Type B pancreatic cell (in vitro differentiated cells): Measurements from ENCODE around the gene SLC28A3. TPM values are rescaled to one million over a fixed set of nuclear protein-coding genes. Genes with fewer than 3 reads are reported as not detected.
A peak's percentile ranks its signal among the peaks of the same experiment; 100 is the strongest.

Experiments used
- DNase-seq: peaks from one replicate; pipeline ENCODE4 v3.0.0; 2021; ENCODE audit warnings: mixed read lengths; ENCODE audit not compliant: unreplicated experiment; ENCODE audit errors: extremely low spot score
- H3K27ac Mint-ChIP-seq: 2 replicates; pipeline ENCODE4 v1.8.0; 2021; ENCODE audit warnings: mild to moderate bottlenecking, mixed read lengths
- H3K27me3 Mint-ChIP-seq: 2 replicates; pipeline ENCODE4 v1.8.0; 2021; ENCODE audit warnings: mixed read lengths
- H3K36me3 Mint-ChIP-seq: 2 replicates; pipeline ENCODE4 v1.8.0; 2021; ENCODE audit warnings: mixed read lengths
- H3K4me1 Mint-ChIP-seq: one replicate; pipeline ENCODE4 v1.8.0; 2021; ENCODE audit warnings: mixed read lengths; ENCODE audit not compliant: unreplicated experiment
- H3K4me3 Mint-ChIP-seq: 2 replicates; pipeline ENCODE4 v1.8.0; 2021; ENCODE audit warnings: mild to moderate bottlenecking, mixed read lengths
- H3K9me3 Mint-ChIP-seq: 2 replicates; pipeline ENCODE4 v1.8.0; 2021; ENCODE audit warnings: mixed read lengths
- CTCF ChIP-seq: fragments of 200-600 bp; sonication (generic); conservative IDR thresholded peaks from 2 replicates; pipeline ENCODE4 v1.5.0; 2021; ENCODE audit warnings: antibody characterized with exemption, mild to moderate bottlenecking
- total RNA-seq: library from RNA; stranded (reverse); gene quantifications from 2 replicates; pipeline ENCODE4 v1.2.1, GENCODE V29; 2021; ENCODE audit warnings: low replicate concordance

SLC28A3 gene
- total RNA-seq, 1 donor from 2014 or later, result 2.4 TPM

DNA sequence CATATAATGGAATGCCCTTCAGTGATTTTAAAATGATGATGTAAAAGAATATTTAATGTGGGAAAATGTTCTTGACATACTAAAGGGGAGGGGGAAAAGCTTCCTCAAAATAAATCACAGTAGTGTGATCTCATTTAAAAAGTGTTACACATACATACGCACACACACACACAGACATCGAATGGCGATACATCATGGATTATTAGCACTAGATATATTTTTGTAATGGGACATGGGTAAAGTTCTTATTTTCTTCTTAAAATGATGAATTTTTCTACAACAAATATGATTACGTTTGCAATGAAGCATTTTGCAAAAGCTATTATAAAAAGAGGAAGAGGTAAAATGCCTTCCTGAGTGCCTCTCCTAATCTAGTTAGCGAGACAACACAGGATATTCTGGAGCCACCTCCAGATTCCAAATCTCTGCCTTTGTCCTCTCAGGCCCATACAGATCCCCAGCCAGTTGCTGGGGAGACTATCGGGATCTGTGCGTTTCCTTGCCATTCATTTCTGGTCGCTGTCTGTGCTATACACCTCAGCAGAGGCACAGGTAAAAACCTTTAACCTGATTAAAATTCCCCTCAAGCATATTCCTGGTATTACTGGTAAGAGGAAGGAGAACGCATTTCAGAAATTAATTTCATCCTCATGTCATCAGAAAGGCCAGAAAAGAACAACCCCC is 69.6 kb downstream of the SLC28A3 start:
- no peak for DNase-seq
- Mint-ChIP-seq H3K4me1 (peaks cover 12% of the 10 kb centered on the region), H3K9me3 (no peaks in the 10 kb centered on the region), H3K27me3 (peaks cover 41% of the 10 kb centered on the region), H3K4me3 (peak overlapping the region; percentile 76), H3K27ac (peak overlapping the region; percentile 24), H3K36me3 (no peaks in the 10 kb centered on the region)
- TF ChIP-seq CTCF, result no peak

DNA sequence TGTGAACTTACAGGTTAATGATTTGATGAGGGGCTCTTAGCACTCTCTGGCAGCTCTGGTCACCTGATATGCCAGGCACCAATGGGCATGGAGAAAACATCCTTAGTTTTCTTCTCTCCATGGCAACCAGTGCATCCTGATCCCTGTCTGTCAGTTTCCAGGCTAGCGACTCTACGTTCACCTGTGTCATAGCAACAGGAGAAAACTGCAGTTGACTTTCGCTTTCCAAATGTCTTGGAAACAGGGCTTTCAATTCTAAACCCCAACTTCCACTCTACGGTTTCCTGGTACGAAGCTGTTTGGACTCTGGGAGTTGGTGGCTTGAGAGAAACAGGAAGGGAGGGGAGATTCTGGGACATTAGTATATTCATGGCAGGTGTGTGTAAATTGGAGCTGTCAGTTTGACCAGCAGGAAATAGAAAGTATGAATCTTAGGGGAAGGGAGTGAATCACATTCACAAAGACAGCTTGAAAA is 74.4 kb downstream of the SLC28A3 start:
- Mint-ChIP-seq H3K36me3 (no peaks in the 10 kb centered on the region), H3K4me1 (peaks cover 8% of the 10 kb centered on the region), H3K27ac (peak overlapping the region; percentile 87), H3K27me3 (peaks cover 19% of the 10 kb centered on the region), H3K9me3 (no peaks in the 10 kb centered on the region), H3K4me3 (peak overlapping the region; percentile 59)
- no peak for DNase-seq
- no peak for TF ChIP-seq CTCF

GRCh38 chr9:84264307-84265029 is 76.1 kb downstream of the SLC28A3 start:
- H3K4me1 Mint-ChIP-seq, result peaks cover 10% of the 10 kb centered on the region
- no peak for DNase-seq
- H3K9me3 Mint-ChIP-seq, result no peaks in the 10 kb centered on the region
- no peak for TF ChIP-seq CTCF
- H3K4me3 Mint-ChIP-seq, result no peak overlapping the region
- no peak overlapping the region for H3K27ac Mint-ChIP-seq
- no peaks in the 10 kb centered on the region for H3K36me3 Mint-ChIP-seq
- H3K27me3 Mint-ChIP-seq, result peaks cover 10% of the 10 kb centered on the region

GRCh38 chr9:84261070-84261746 is 79.3 kb downstream of the SLC28A3 start:
- Mint-ChIP-seq H3K4me3 (peak overlapping the region; percentile 55), H3K27ac (peak overlapping the region; percentile 29), H3K4me1 (peaks cover 16% of the 10 kb centered on the region), H3K36me3 (no peaks in the 10 kb centered on the region), H3K27me3 (peaks cover 9% of the 10 kb centered on the region), H3K9me3 (no peaks in the 10 kb centered on the region)
- TF ChIP-seq CTCF, result peak; percentile 97
- peak; percentile 80 for DNase-seq

DNA sequence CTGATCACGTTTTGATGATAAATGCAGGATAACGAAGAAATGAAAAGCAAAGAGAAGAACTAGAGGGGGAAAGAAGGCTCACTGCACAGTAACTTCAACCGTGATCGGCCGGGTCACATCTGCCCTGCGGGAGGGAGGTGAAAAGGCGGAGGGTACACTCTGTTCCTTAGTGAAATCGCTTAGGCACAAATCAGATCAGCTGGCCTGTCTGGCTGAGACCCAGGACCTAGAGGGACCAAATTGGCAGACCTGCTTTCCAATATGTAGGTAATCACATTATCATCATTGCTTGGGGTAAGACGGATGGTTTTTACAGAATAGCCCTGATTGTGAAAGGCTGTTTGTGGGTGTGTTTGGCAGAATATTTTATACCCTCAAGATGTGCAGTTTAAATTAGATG is 82.2 kb downstream of the SLC28A3 start:
- no peak for TF ChIP-seq CTCF
- Mint-ChIP-seq H3K36me3 (no peaks in the 10 kb centered on the region), H3K27ac (no peak overlapping the region), H3K27me3 (peaks cover 5% of the 10 kb centered on the region), H3K4me3 (no peak overlapping the region), H3K9me3 (no peaks in the 10 kb centered on the region), H3K4me1 (peaks cover 18% of the 10 kb centered on the region)
- no peak for DNase-seq
